Measurements from ENCODE around the gene GNPTG. TPM values are rescaled to one million over a fixed set of nuclear protein-coding genes. Genes with fewer than 3 reads are reported as not detected.

Gene GNPTG
- total and polyA plus RNA-seq, 2 of the 8 experiments (the other 6 are each of a cell fraction or from before 2014, with no cell fraction given), result 26.2 to 51.2 TPM

GRCh38 chr16:1403733-1404132 is 52.0 kb downstream of the GNPTG start (continued):
- TF ChIP-seq BRCA1 (IDR thresholded peaks at IDR 0.05; ENCODE audit: low read depth, low read length) (no peak), POLR2A (IDR thresholded peaks at IDR 0.05; ENCODE audit: control extremely low read depth in 1 of 2, low read depth in 2 of 2, low read length in 2 of 2) (no peak)
